Midbrain (tissue), 1 donor: Measurements from ENCODE around the gene SLC38A9.
"Not testable (repeated sequence)": the region's sequence is repeated elsewhere in the genome, so short reads cannot be mapped to it uniquely, and the experiment has no call there.

ENCODE experiments used
- DNase-seq: peaks from one replicate; lab custom pipeline; 2025; lab: John Stamatoyannopoulos, UW

The SLC38A9 gene, protein sequence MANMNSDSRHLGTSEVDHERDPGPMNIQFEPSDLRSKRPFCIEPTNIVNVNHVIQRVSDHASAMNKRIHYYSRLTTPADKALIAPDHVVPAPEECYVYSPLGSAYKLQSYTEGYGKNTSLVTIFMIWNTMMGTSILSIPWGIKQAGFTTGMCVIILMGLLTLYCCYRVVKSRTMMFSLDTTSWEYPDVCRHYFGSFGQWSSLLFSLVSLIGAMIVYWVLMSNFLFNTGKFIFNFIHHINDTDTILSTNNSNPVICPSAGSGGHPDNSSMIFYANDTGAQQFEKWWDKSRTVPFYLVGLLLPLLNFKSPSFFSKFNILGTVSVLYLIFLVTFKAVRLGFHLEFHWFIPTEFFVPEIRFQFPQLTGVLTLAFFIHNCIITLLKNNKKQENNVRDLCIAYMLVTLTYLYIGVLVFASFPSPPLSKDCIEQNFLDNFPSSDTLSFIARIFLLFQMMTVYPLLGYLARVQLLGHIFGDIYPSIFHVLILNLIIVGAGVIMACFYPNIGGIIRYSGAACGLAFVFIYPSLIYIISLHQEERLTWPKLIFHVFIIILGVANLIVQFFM

DNA sequence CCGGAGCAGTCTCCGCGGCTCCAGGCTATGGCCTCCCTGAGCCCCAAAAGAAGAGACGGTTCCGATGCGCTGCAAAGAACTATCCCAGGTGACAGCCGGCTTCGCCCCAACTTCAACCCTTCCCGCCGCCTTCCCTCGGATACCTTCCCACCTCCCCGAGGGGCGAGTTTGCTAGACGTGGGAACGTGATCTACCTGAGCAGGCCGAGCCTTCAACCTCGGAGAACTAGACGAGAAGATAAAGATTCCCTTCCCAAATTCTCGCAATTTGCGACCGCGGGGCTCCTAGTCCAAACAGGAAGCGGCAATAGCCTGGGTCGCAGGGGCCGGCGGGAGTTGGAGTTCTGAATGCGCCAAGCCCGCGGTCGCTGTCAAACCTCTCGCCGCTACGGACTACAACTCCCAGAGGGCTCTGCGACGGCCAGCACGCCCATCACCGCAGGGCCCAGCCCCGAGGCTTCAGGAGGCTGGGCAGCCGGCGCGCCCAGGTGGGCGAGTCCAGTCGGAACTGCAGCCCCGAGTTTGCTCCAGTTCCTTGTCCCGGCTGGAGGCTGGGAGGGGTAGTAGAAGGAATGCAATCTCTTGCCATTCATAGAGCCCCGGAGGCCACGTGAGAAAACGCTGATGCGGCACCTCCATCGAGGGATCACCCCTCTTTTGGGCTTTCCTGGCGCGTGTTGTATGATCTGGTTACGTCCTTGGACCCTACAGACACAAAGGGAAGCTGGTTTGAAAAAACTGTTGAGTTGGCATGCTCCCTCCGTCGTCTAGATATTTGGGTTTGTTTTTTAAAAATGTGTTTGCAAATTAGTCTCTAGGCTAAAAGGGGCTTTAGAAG, at the start of gene SLC38A9:
SLC38A9 (minus strand) TSS at position 302 of the 837 bp plus-strand sequence. CDS start 14,366 bp downstream, outside the sequence.
- DNase-seq, result peak; percentile 95

DNA sequence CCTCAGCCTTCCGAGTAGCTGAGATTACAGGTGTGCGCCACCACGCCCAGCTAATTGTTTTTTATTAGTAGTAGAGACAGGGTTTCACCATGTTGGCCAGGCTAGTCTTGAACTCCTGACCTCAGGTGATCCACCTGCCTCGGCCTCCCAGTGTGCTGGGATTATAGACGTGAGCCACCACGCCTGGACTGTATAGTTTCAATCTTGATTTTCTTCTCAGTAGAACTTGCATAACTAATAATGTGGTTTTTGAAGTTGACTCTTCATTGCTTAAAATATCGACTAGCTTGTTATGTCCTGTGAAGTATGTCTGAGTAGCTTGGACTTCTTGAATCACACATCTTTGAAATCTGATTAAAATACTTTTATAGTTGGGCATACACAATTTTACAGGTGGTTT, 49.6 kb upstream of the SLC38A9 start:
- DNase-seq, result not testable (repeated sequence)

DNA sequence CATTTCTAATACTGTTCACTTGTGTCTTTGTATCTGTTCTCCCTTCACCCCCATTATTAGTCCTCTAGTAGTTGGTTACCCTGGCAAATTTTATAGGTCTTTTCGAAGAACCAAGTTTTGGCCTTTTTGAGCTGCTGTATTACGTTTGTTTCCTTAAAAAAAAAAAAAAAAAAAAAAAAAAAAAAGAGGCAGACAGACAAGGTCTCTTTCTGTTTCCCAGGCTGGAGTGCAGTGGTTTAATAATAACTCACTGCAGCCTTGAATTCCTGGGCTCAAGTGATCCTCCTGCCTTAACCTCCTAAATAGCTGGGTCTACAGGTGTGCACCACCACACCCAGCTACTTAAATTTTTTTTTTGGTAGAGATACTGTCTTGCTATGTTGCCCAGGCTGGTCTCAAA, 46.6 kb upstream of the SLC38A9 start:
- DNase-seq, result no peak

- no peak for DNase-seq
Measured at GRCh38 chr5:55758231-55758630, 46.1 kb upstream of the SLC38A9 start.

DNA sequence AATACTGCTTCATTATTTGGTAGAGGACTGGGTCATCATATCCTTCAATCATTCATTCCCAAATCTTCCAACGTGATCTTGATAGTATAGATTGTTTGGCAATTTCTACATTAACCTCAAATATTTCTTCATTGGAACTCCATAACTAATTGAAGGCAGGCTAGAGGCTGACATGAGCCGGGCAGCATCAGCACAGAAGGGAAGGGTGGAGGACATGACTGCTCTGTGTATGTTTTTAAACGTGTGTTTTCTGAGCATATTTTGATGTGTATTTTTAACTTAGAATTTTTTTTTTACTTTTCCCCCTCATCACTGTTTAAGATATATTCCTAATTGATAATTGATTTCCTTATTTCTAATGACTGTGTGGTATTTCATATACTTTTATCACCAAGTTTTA, 38.4 kb upstream of the SLC38A9 start:
- no peak for DNase-seq

GRCh38 chr5:55750063-55750462, 37.9 kb upstream of the SLC38A9 start:
- no peak for DNase-seq

DNA sequence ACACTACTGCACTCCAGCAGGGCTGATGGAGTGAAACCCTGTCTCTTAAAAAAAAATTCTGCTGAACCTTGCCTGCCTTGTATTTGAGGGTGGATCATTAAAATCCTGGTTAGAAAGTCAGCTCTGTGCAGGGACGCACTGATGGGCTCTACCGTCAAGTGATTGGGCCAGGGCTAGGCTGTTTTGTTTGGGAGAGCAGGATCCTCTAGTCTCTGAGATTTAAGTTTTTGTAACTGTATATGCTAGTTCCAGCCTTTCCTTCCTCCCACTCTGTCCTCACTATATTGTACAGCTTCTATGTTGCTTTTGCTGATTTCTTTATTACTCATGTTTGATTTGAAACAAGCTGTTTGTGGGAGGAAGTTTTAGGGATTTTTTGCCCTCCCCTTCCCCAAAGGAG, 37.3 kb upstream of the SLC38A9 start:
- DNase-seq, result no peak

- no peak for DNase-seq
Measured at GRCh38 chr5:55747778-55748318, 35.7 kb upstream of the SLC38A9 start.

GRCh38 chr5:55742778-55743177, 30.7 kb upstream of the SLC38A9 start:
- DNase-seq, result no peak

- DNase-seq, result no peak
Measured at GRCh38 chr5:55737793-55738192, 25.7 kb upstream of the SLC38A9 start, which contains the start of gene DDX4. TSS of gene DDX4 (plus strand) at chr5:55738061. CDS start at chr5:55738964, 903 bp downstream.

DNA sequence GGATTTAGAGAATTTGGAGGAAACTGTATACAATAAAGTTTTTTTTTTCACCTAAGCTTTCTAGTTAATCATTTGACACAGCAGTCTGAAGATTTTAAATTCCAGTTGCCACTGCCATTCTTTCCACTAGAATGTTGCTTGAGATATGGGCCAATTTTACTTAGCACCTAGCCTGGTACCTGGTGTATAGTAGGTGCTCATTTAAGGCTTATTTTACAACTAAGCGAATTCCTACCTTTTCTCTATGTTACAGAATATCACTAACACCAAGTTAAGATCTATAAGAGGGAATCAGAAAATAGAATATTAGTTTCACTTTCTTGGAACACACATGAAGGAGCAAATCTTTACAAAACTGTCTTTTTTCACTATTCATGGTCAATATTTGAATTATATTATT, 22.5 kb upstream of the SLC38A9 start:
- DNase-seq, result no peak

DNA sequence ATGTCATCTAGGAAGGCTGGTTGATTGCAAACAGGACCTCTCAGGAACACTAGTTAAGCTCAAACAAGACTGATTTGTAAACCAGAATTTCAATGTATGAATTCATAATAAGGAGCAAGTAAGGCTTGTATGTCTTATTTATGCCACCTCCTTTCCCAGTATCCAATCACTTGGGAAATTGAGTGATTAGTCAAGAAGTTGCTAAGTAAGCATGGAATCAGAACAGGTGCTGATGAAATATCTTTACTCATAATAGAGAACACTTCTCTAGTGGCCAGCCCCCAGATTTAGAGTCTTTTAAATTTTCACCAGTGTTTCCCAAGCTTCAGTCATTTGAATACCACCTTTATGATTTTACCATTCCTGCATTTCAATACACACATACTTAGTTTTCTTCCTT, 20.5 kb upstream of the SLC38A9 start:
- no peak for DNase-seq

- DNase-seq, result no peak
Measured at GRCh38 chr5:55731848-55732247, 19.7 kb upstream of the SLC38A9 start.

GRCh38 chr5:55724281-55724680, 12.2 kb upstream of the SLC38A9 start:
- no peak for DNase-seq

DNA sequence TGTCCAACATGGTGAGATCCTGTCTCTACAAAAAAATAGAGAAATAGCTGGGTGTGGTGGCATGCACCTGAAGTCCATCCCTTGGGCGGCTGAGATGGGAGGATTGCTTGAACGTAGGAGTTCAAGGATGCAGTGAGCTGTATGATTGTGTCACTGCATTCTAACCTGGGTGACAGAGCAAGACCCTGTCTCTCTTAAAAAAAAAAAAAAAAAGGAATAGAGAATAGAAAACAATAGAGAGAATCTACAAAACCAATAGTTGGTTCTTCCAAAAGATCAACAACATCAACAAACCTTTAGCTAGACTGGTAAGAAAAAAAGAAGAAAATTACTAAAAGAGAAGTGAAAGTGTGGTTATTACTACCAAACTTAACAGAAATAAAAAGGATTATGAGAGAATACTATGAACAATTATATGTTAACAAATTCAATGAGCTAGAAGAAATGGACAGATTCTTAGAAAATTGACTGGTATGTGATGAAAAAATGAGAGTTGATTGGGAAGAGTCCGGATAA, 8.1 kb upstream of the SLC38A9 start:
- no peak for DNase-seq

DNA sequence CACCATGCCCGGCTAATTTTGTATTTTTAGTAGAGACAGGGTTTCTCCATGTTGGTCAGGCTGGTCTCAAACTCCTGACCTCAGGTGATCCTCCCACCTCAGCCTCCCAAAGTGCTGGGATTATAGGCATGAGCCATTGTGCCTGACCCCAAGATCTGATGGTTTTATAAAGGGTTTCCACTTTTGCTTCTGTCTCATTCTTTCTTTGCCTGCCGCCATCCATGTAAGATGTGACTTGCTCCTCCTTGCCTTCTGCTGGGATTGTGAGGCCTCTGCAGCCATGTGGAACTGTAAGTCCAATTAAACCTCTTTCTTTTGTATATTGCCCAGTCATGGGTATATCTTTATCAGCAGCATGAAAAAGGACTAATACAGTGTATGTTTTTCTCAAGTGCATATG, 6.9 kb upstream of the SLC38A9 start:
- not testable (repeated sequence) for DNase-seq

DNA sequence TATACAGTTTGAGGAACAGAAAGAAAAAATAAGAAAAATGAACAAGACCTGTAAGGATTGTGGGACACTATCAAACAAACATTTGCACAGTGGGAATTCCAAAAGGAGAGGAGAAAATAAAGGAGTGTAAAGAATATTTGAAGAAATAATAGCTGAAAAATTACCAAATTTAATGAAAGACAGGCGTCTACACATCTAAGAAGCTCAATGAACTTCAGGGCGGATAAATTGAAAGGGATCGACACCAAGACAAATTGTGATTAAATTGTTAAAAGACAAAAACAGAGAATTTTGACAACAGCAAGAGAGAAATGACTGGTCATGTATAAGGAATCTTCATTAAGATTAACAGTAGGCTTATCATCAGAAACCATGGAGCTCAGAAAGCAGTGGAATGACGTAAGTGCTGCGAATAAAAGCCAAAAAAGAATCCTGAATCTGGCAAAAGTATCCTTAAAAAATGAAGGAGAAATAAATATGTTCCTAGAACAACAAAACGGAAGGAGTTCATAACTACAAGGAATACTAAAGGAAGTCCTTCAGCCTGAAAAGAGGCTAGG, 3.5 kb upstream of the SLC38A9 start:
- DNase-seq, result no peak

GRCh38 chr5:55714749-55715148, 2.6 kb upstream of the SLC38A9 start:
- no peak for DNase-seq

DNA sequence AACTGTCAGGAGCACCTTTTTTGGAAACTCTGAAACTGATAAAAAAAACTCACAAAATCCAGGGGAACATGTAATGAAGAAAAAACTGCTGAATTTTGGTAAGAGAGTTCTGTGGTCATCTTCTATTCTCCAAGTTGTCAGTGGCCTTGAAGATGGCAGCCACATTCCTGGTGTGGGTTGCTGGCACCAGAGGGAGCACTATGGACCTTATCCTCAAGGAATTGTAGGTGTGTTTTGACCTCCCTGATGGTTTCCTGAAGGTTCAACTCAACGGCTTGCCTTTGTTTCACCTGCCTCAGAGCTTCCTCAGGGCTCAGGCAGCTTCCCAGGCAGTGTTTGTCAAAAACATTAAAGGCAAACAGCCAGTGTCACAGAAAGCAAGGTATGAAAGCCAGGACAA, 2.2 kb upstream of the SLC38A9 start:
- DNase-seq, result no peak

DNA sequence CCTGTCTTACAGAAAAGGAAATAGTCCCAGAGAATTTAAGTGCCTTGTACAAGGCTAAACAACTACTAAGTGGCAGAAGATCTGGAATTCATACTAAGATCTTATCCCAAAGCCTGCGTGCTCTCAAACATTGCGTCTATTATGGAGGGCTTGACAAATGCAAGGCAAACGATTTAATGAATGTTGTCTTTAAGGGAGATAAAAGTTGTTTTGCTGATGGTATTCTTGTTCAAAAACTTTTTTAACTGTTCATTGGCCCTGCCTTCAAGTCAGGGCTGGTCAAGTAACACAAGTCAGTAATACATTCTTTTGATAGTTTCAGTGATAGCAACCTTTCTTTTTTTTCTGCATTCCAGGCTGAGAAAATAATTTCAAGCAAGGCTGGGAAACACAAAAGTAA, 1.7 kb upstream of the SLC38A9 start:
- no peak for DNase-seq

DNA sequence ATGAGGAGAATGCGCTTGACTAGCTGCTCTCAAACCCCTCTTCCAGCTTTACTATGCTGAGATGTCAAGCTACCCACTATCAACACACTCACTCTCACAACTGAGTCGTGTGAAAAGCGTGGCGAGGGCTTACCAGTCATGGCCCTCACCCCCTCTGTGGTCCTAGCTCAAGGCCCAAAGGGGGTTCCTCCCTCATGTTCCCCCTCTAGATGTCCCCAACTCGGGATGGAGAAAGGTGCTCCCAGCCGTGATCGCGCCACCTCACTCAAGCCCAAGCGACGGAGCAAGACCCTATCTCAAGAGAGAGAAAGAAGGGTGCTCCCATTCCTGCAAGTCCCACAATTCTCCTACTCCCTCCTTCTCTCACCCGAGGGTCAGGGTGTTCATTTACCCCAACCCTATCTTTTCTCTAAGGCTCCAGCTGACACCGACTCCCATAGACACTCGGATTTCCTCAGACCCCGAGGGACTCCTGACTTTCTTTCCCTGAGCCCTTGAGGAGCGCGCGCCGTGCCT, 559 bp downstream of the SLC38A9 start:
- no peak for DNase-seq

DNA sequence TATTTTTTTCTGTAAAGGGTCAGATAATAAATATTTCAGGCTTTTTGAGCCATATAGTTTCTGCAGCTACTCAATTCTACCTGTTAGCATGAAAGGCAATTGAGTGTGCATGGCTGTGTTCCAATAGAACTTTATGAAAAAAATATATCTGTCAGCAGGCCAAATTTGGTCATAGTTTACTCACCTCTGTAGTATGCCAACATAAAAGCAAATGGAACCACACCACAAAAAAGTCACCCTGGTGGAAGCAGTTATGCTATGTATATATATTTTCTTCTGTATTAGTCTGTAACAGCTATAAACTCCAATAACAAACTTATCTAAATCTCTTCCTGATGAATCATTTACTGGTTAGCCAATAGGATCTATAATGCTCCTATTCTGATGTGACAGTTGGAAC, 3.4 kb downstream of the SLC38A9 start:
- no peak for DNase-seq
